H1 (cell line): Measurements from ENCODE around the gene TRIM47. TPM values are rescaled to one million over a fixed set of nuclear protein-coding genes. Genes with fewer than 3 reads are reported as not detected.

Experiments
- polyA plus RNA-seq, 7 experiments: library from polyadenylated mRNA; depleted of rRNA in 3 of 7; stranded (reverse) in 5 of 7; unstranded in 2 of 7; fragments of >200 nt in 5 of 7; fragments of 200-250 nt in 2 of 7; gene quantifications; 1 replicate in 5 of 7; 2 replicates in 1 of 7; 4 replicates in 1 of 7; pipeline versions ENCODE4 v1.2.1 to v1.2.3, GENCODE V29; 2011 to 2013; ENCODE audit warnings: missing spikeins in 2 of 7, mixed read lengths in 2 of 7
- total RNA-seq: library from RNA; stranded (reverse); fragmentation: NEBNext Ultra II Directional; extraction: Animal tissue kit (Norgen Biotek cat#: 25700); gene quantifications from 2 replicates; pipeline ENCODE4 v1.2.1, GENCODE V29; 2021
- TF ChIP-seq, protein P1 (sequence below): IDR thresholded peaks from 2 replicates; pipeline ENCODE4 v1.6.1; 2011; ENCODE audit warnings: low read depth, mild to moderate bottlenecking, low read length; ENCODE audit not compliant: insufficient read depth

The TRIM47 gene
- total and polyA plus RNA-seq, 2 of the 8 experiments (the other 6 are each of a cell fraction or from before 2014, with no cell fraction given), result 6.3 to 6.4 TPM

DNA sequence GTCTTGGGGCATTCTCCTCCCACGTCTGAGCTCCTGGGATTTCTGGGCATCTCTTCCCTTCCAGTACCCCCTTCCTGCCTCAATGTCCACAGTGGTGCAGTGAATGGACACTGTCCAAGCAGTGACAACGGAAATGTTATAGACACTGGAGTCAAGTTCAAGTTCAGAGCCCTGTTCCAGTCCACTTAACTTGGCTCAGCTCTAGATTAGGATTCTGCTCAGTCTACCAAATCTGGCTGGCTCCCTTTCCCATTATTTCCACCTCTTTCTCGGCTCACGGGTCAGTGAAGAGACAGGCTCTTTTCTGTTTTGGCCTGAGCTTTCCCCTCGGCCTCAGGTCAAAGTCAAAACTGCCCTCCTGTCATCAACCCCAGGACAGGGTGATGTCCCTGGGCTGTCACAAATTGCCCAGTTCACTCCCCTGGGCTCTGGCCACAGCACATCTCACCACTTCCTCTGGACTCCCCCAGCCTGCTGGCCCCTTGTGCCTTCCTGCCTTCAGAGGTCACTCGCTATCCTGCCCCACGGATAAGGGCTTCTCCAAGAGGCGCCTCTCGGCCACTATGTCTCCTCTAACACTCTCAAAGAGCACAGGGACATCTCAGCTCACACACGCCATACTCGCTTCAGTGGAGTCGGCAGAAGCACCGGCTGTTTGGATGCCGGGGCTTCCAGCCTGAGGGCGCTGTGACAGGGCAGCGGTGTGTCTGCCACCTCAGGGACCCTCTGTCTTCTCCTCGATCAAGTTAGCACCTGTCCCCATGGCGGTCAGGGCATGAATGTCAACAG lies 44.0 kb upstream of the TRIM47 start (continued):
- TF ChIP-seq, protein P1, sequence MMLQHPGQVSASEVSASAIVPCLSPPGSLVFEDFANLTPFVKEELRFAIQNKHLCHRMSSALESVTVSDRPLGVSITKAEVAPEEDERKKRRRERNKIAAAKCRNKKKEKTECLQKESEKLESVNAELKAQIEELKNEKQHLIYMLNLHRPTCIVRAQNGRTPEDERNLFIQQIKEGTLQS, result no peak
